Suprapubic skin (tissue), 4 donors: ENCODE results near the gene LMNTD2.

Experiments used
- EP300 ChIP-seq: sonication (generic); formaldehyde crosslinking; IDR thresholded peaks from one replicate; pipeline ENCODE4 v1.6.1; 2017; ENCODE audit warnings: antibody characterized with exemption
- POLR2A ChIP-seq, 2 donors: fragments of 450-650 bp; IDR thresholded peaks; one replicate each; pipeline ENCODE4 v1.6.1; 2017; ENCODE audit warnings: antibody characterized with exemption in 2 of 2, mild to moderate bottlenecking in 2 of 2, moderate library complexity in 2 of 2
- POLR2AphosphoS5 ChIP-seq, 3 donors: sonication (generic); formaldehyde crosslinking; IDR thresholded peaks; one replicate each; pipeline ENCODE4 v1.6.1; 2017; ENCODE audit warnings: antibody characterized with exemption in 3 of 3
- TF ChIP-seq, protein P1 (sequence below), 2 donors: fragments of 200-600 bp in 1 of 2; fragments of 450-650 bp in 1 of 2; sonication (generic) in 1 of 2; IDR thresholded peaks; one replicate each; pipeline ENCODE4 v1.5.1; 2016 to 2019; ENCODE audit warnings: antibody characterized with exemption in 2 of 2, mild to moderate bottlenecking in 1 of 2, moderate library complexity in 1 of 2

DNA sequence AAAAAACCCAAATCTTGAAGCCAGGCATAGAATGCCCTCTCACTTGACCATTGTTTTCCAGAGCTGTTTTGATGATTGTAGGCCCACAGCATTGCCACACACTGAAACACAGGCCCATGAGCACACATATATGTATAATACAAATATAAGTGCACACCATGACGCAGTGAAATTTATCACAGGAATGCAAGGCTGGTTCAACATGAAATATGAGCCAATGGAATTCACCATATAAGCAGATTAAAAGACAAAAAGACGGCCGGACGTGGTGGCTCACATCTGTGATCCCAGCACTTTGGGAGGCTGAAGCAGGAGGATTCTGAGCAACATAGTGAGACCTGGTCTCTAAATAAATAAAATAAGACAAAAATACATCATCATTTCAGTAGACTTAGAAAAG, 44.1 kb downstream of the LMNTD2 start:
- TF ChIP-seq, protein P1, sequence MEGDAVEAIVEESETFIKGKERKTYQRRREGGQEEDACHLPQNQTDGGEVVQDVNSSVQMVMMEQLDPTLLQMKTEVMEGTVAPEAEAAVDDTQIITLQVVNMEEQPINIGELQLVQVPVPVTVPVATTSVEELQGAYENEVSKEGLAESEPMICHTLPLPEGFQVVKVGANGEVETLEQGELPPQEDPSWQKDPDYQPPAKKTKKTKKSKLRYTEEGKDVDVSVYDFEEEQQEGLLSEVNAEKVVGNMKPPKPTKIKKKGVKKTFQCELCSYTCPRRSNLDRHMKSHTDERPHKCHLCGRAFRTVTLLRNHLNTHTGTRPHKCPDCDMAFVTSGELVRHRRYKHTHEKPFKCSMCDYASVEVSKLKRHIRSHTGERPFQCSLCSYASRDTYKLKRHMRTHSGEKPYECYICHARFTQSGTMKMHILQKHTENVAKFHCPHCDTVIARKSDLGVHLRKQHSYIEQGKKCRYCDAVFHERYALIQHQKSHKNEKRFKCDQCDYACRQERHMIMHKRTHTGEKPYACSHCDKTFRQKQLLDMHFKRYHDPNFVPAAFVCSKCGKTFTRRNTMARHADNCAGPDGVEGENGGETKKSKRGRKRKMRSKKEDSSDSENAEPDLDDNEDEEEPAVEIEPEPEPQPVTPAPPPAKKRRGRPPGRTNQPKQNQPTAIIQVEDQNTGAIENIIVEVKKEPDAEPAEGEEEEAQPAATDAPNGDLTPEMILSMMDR (IDR thresholded peaks at IDR 0.05): no peak
- TF ChIP-seq EP300 (no peak), POLR2AphosphoS5 (IDR thresholded peaks at IDR 0.05) (no peak), POLR2A (IDR thresholded peaks at IDR 0.05) (no peak)
